OCI-LY7 (cell line): ENCODE data around the gene TMCC2. TPM values are rescaled to one million over a fixed set of nuclear protein-coding genes. Genes with fewer than 3 reads are reported as not detected.

Experiments
- BruUV-seq: library from RNA; stranded (reverse); fragments of 400-500 nt; replicated peaks from 2 replicates; lab custom pipeline; 2021; lab: Mats Ljungman, UMichigan
- CTCF ChIA-PET: fragments of 300-600 bp; sonication (Branson Sonifier 250); formaldehyde crosslinking; loops from one replicate; lab custom pipeline; 2022; ENCODE audit warnings: antibody characterized with exemption; ENCODE audit not compliant: unreplicated experiment; lab: Charles Lee
- POLR2A ChIA-PET: fragments of 300-600 bp; sonication (Branson Sonifier 250); formaldehyde crosslinking; loops from one replicate; lab custom pipeline; 2022; ENCODE audit warnings: antibody characterized with exemption; lab: Charles Lee
- DNase-seq: peaks from one replicate; pipeline ENCODE4 v3.0.0-alpha.2; 2015; ENCODE audit warnings: low spot score
- H2AFZ ChIP-seq: fragments of 200-600 bp; sonication (generic), shearing (Covaris generic); 2 replicates; pipeline ENCODE4 v1.6.1; 2014; ENCODE audit warnings: mild to moderate bottlenecking, antibody characterized with exemption, low read length, moderate library complexity
- H3K27ac ChIP-seq: fragments of 200-600 bp; sonication (generic); 2 replicates; pipeline ENCODE4 v1.5.1; 2014; ENCODE audit warnings: mixed run types, low read depth, mild to moderate bottlenecking, moderate library complexity, low read length, inconsistent platforms; ENCODE audit not compliant: poor library complexity, severe bottlenecking
- H3K36me3 ChIP-seq: fragments of 200-600 bp; sonication (generic); 2 replicates; pipeline ENCODE4 v1.6.1; 2014; ENCODE audit warnings: mild to moderate bottlenecking, antibody characterized with exemption, low read length, moderate library complexity, mixed read lengths; ENCODE audit not compliant: insufficient read depth
- H3K4me1 ChIP-seq: fragments of 200-600 bp; sonication (generic); 2 replicates; pipeline ENCODE4 v1.5.1; 2014; ENCODE audit warnings: mild to moderate bottlenecking, low read length; ENCODE audit not compliant: insufficient read depth, poor library complexity, severe bottlenecking
- H3K4me2 ChIP-seq: fragments of 200-600 bp; sonication (generic); 2 replicates; pipeline ENCODE4 v1.6.1; 2014; ENCODE audit warnings: mild to moderate bottlenecking, low read length
- H3K4me3 ChIP-seq: fragments of 200-600 bp; sonication (generic); 2 replicates; pipeline ENCODE4 v1.5.1; 2014; ENCODE audit warnings: mild to moderate bottlenecking, low read depth, low read length; ENCODE audit not compliant: poor library complexity, severe bottlenecking
- H3K79me2 ChIP-seq: fragments of 200-600 bp; sonication (generic); 2 replicates; pipeline ENCODE4 v1.6.1; 2016; ENCODE audit warnings: low read depth, mild to moderate bottlenecking, low read length, moderate library complexity, mixed read lengths; ENCODE audit not compliant: insufficient read depth
- H3K9me2 ChIP-seq: fragments of 200-600 bp; sonication (generic); 2 replicates; pipeline ENCODE4 v1.6.1; 2016; ENCODE audit warnings: mild to moderate bottlenecking, low read length, mixed read lengths; ENCODE audit not compliant: insufficient read depth
- H3K9me3 ChIP-seq: fragments of 200-600 bp; sonication (generic); 2 replicates; pipeline ENCODE4 v1.6.1; 2014; ENCODE audit warnings: mild to moderate bottlenecking, mixed run types, low read length, mixed read lengths
- H4K20me1 ChIP-seq: fragments of 200-600 bp; sonication (generic); 2 replicates; pipeline ENCODE4 v1.6.1; 2014; ENCODE audit warnings: mild to moderate bottlenecking, antibody characterized with exemption, low read length, moderate library complexity, mixed read lengths; ENCODE audit not compliant: insufficient read depth
- CTCF ChIP-seq: fragments of 200-600 bp; sonication (generic); conservative IDR thresholded peaks from 2 replicates; pipeline ENCODE4 v1.5.1; 2014; ENCODE audit warnings: mild to moderate bottlenecking, antibody characterized with exemption, low read length, moderate library complexity, mixed read lengths
- EZH2phosphoT487 ChIP-seq: fragments of 200-600 bp; sonication (generic); IDR thresholded peaks from 2 replicates; pipeline ENCODE4 v1.6.1; 2018; ENCODE audit warnings: low read depth, borderline replicate concordance, mild to moderate bottlenecking, mixed run types, antibody characterized with exemption, low read length, moderate library complexity, mixed read lengths
- intact Hi-C: fragments of 100-400 bp; cut with micrococcal nuclease; formaldehyde crosslinking; loops from one replicate; pipeline ENCODE4 v1.10.0; 2022; ENCODE audit not compliant: unreplicated experiment
- total RNA-seq, 2 experiments: library from RNA; depleted of rRNA in 1 of 2; stranded (reverse); fragments of >200 nt in 1 of 2; shearing (Covaris generic) in 1 of 2; gene quantifications; 2 replicates each; pipeline ENCODE4 v1.2.3, GENCODE V29; 2014 to 2022

The TMCC2 gene
- total RNA-seq, 2 experiments from 2014 or later: 5.2 to 7.8 TPM

- no peaks in the 10 kb centered on the region for H4K20me1 ChIP-seq
- H2AFZ ChIP-seq: peak overlapping the region; percentile 20; the same call in 1 of the 2 replicates
- BruUV-seq: no TSS peak
- peaks cover 28% of the 10 kb centered on the region for H3K4me1 ChIP-seq
- no peak for TF ChIP-seq EZH2phosphoT487
- TF ChIP-seq CTCF: 0 out of 2 replicates have a peak, but pooled peaks have one; percentile 13
- H3K4me2 ChIP-seq: peak overlapping the region; percentile 60
- H3K9me3 ChIP-seq: no peaks in the 10 kb centered on the region
- no peaks in the 10 kb centered on the region for H3K9me2 ChIP-seq
- H3K79me2 ChIP-seq: no peaks in the 10 kb centered on the region
- POLR2A ChIA-PET: interaction anchor here (0.8 to 2.1 kb wide), 12 partner anchors 8 to 105 kb away, joined by 3 to 9 read pairs (median 4); no protein-coding TSS in a partner anchor
- CTCF ChIA-PET: interaction anchor here (0.8 to 5.1 kb wide), 6 partner anchors 10 to 95 kb away, joined by 3 to 48 read pairs (median 4); no protein-coding TSS in a partner anchor
- H3K36me3 ChIP-seq: no peaks in the 10 kb centered on the region
- DNase-seq: peak; percentile 34
- H3K27ac ChIP-seq: peak overlapping the region; percentile 2
- intact Hi-C loops: loop anchor here (1.0 to 5.0 kb wide), 4 partner anchors 26 to 108 kb away; partner anchors contain the start of gene RBBP5
- peak overlapping the region; percentile 44 for H3K4me3 ChIP-seq
Measured at GRCh38 chr1:205229916-205230700, 2.4 kb downstream of the TMCC2 start.

GRCh38 chr1:205230982-205231381 lies 3.2 kb downstream of the TMCC2 start:
- Histone ChIP-seq H3K9me3 (no peaks in the 10 kb centered on the region), H3K4me1 (peaks cover 28% of the 10 kb centered on the region), H2AFZ (no peak overlapping the region), H3K4me3 (no peak overlapping the region), H3K27ac (no peak overlapping the region), H3K4me2 (peak overlapping the region; percentile 17; the same call in 1 of the 2 replicates), H3K79me2 (no peaks in the 10 kb centered on the region), H3K36me3 (no peaks in the 10 kb centered on the region), H3K9me2 (no peaks in the 10 kb centered on the region), H4K20me1 (no peaks in the 10 kb centered on the region)
- ChIA-PET CTCF (interaction anchor here (5.1 kb wide), 1 partner anchor 26 kb away, joined by 48 read pairs; no protein-coding TSS in a partner anchor), POLR2A (interaction anchor here (0.6 kb wide), 1 partner anchor 14 kb away, joined by 6 read pairs; no protein-coding TSS in a partner anchor)
- BruUV-seq: no TSS peak
- intact Hi-C loops: no loop called here
- no peak for DNase-seq
- TF ChIP-seq EZH2phosphoT487 (no peak), CTCF (no peak)
